GM21360 (cell line): Measurements from ENCODE around the gene USH2A.

Experiments used
- ATAC-seq: cut with Tn5 transposase; IDR thresholded peaks from one replicate; pipeline ENCODE4 v1.9.1; 2021; ENCODE audit warnings: mild to moderate bottlenecking, moderate library complexity; ENCODE audit not compliant: unreplicated experiment

The USH2A gene

GRCh38 chr1:216303690-216304089 is 119.6 kb downstream of the USH2A start:
- ATAC-seq = no peak

DNA sequence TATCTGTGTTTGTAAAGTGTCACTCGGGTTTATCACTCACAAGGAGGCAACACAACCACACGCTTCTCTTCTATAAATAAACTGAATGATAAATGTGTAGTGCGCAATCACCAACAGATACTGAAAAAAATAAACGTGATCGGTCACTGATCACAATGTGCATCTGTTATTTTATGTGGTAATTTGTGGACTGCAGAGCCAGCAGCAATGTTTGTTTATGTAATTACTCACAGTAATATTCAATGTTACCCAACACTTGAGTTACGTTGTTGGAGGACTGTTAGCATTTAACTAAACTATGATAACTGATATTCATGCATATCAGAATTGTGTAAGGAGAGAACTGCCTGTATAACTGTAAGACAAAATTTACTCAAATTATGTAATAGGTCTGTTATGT is 129.6 kb downstream of the USH2A start:
- ATAC-seq = no peak

GRCh38 chr1:216290074-216290473 is 133.2 kb downstream of the USH2A start:
- no peak for ATAC-seq

GRCh38 chr1:216285052-216285451 is 138.2 kb downstream of the USH2A start:
- no peak for ATAC-seq

GRCh38 chr1:216281757-216282156 is 141.5 kb downstream of the USH2A start:
- no peak for ATAC-seq

GRCh38 chr1:216270086-216270773 is 153.0 kb downstream of the USH2A start:
- no peak for ATAC-seq

GRCh38 chr1:216261631-216262030 is 161.6 kb downstream of the USH2A start:
- ATAC-seq = no peak

- ATAC-seq = no peak
These were observed 164.4 kb downstream of the USH2A start for GRCh38 chr1:216258856-216259255.

- ATAC-seq = no peak
These were observed 164.9 kb downstream of the USH2A start for GRCh38 chr1:216258386-216258785.

DNA sequence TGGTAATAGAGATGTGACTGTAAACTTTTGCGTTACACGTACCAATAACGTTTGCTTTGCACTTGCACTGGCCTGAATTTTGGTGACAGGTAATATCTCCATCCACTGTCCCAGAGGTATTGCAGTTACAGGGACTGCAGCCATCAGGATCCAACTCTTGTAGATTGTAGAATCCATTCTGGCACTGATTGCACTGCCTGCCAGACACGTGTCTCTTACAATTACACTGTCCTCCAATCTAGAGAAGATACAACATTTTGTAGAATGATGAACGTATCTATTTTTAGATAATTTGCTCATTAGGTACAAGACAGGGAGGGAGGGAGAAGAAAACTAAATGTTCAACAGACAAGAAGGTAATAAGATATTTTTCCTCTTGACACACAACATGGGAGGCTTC is 172.4 kb downstream of the USH2A start:
- ATAC-seq = no peak

DNA sequence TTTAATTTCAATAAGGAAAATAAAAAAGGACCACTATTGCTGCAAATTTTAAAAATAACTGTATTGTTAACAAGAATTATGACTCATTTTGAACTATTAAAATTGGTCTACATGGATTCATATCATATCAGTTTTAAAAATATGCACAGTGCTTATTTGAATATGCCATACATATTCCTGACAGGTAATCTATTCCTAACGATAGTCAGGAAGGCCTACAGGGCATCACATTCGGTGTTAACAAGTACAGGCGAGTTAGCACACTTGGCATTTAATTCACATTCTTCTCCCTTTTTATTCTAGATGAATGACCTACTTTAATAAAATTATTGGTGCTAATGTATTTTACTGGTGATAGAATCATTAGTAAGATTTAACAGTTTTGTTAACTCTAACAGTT is 174.6 kb downstream of the USH2A start:
- no peak for ATAC-seq

- no peak for ATAC-seq
These were observed 175.3 kb downstream of the USH2A start for GRCh38 chr1:216247937-216248336.

- ATAC-seq = no peak
These were observed 176.6 kb downstream of the USH2A start for GRCh38 chr1:216246577-216247203.

DNA sequence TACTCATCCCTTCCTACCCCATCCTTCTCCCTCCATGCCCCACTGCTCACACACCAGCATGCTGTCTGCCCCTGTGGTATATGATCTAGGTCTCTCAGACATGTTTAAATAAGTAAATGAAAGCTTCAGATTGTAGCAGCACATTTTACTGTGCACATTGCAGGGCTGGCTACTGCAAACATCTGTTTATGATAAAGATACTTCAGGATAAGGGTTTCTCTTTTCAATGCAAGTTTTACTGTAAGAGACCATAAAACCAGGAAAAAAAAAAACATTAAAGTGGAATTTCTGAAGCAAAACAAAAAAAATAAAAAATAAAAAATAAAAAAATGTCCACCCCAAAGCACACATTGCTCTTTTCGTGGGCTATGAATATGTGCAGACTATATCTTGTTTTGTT is 184.4 kb downstream of the USH2A start:
- no peak for ATAC-seq

- ATAC-seq = no peak
These were observed 185.2 kb downstream of the USH2A start for GRCh38 chr1:216237927-216238542.

GRCh38 chr1:216224233-216224632 is 199.0 kb downstream of the USH2A start:
- no peak for ATAC-seq

GRCh38 chr1:216223486-216223885 is 199.8 kb downstream of the USH2A start:
- no peak for ATAC-seq

- ATAC-seq = no peak
These were observed 201.0 kb downstream of the USH2A start for GRCh38 chr1:216222288-216222687.

GRCh38 chr1:216221260-216221700 is 202.0 kb downstream of the USH2A start:
- peak; percentile 100 for ATAC-seq

DNA sequence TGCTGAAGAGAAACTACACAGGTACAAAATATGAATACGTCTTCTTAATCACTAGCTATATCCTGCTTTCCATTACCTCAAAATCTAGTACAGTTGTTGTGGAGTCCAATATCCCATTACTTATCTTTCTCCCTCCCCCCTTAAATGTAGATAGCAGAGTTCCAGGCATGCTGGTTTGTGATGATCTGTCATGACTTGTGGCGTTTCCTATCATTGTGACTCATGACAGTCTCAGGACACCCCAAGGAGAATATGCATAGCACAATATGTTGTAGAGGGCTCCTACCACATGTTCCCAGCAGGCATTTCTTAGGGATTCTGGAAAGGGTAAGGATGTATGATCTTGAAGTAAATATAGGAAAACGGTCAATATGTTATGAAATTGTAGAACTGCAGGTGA is 206.9 kb downstream of the USH2A start:
- ATAC-seq = no peak

DNA sequence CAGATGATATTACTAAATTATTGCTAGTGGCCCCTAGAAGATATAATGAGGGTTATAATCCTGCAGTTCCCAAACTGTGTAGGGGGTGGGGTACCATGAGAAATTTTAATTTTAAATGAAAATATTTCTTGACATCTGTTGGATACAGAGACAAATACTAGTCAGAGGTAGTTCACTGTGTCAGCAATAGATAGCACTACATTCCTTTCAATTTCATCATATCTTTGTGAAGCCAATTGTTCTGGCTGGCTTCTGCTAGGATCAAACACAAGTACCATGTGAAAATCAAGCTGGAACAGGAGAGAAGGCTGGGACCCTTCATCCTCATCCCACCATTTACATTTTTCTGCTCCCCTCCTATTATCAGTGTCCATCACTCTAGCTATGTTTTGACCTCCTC is 208.1 kb downstream of the USH2A start:
- no peak for ATAC-seq

DNA sequence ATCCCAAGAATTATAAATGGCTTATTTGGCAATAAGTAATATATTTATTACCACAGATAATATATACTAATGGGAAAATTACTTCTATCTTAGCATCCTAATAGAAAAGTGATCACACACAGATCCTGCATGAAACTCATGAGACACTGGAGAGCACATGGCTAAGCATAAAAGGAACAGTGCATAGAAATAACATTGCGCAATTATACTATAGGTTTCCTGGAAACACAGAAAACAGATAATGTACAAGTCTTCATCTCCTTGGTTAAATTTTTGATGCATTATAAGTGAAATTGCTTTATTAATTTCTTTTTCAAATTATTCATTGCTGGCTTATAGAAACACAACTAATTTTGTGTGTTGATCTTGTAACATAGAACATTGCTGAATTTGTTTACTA is 210.4 kb downstream of the USH2A start:
- ATAC-seq = no peak
